Esophagus muscularis mucosa (tissue), 3 donors: ENCODE measurements around the gene MAN1A1.

ENCODE experiments used
- CTCF ChIP-seq, 3 experiments: fragments of 200-600 bp in 2 of 3; fragments of 450-650 bp in 1 of 3; sonication (generic) in 2 of 3; IDR thresholded peaks; one replicate each; pipeline ENCODE4 v1.5.1; 2017 to 2019; ENCODE audit warnings: antibody characterized with exemption in 3 of 3, mild to moderate bottlenecking in 2 of 3, moderate library complexity in 1 of 3
- POLR2A ChIP-seq: fragments of 450-650 bp; IDR thresholded peaks from one replicate; pipeline ENCODE4 v1.6.1; 2017; ENCODE audit warnings: antibody characterized with exemption, moderate library complexity, mild to moderate bottlenecking, low read depth
- POLR2AphosphoS5 ChIP-seq, 2 donors: sonication (generic); formaldehyde crosslinking; IDR thresholded peaks; one replicate each; pipeline ENCODE4 v1.6.1; 2017; ENCODE audit warnings: antibody characterized with exemption in 2 of 2

- TF ChIP-seq CTCF (IDR thresholded peaks at IDR 0.05) (no peak), POLR2A (no peak), POLR2AphosphoS5 (IDR thresholded peaks at IDR 0.05) (no peak)
These were observed 5.9 kb downstream of the MAN1A1 start for GRCh38 chr6:119343573-119344146.
